ENCODE results near the gene ZBTB5.
"Not testable (repeated sequence)": the region's sequence is repeated elsewhere in the genome, so short reads cannot be mapped to it uniquely, and the experiment has no call there.

The ZBTB5 gene

DNA sequence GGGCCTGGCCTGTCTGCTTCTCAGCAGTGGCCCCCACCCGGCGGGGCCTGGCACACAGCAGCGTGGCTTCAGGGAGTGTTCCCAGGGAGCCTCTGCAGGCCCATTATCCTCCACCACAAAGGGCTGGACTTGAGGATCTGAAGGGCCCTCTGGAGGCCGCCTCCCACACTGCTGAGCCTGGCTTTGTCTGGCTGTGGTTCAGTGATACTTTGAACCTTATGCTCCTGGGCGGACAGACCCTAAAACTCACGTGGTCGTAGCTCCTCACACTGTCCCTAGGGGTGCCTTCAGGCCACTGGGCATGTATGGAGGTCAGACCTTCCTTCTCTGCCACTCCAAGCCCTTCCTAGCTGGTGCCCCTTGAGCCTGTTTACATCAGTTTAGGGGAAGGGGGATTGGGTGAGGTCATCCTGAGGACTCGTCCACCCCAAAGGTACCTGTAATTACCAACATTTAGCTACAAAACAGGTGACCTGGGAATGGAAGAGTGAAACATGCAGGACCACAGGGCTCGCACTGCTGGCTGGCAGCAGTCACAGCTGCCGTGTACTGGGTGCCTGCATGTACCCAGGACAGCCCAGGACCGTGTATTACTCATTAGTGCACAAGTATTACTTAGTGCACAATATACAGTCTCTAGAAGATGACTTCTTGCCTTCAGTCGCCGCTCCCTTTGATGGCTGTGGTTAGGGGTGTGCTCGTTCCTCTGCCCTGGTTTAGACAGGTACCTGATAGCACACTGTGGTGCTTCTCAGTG lies 34.2 kb downstream of the ZBTB5 start:
- no peak for TF ChIP-seq CTCF (IDR thresholded peaks at IDR 0.05; ENCODE audit: low read depth, low read length, missing control alignments)
- no peak for DNase-seq (ENCODE audit: extremely low read depth, low read depth)
- H3K4me3 ChIP-seq (replicated peaks; ENCODE audit: low read depth, low read length) = no peak overlapping the region

GRCh38 chr9:37429441-37430285 lies 35.6 kb downstream of the ZBTB5 start:
- DNase-seq (ENCODE audit: extremely low read depth, low read depth) = no peak
- no peak overlapping the region for H3K4me3 ChIP-seq (replicated peaks; ENCODE audit: low read depth, low read length)
- TF ChIP-seq CTCF (IDR thresholded peaks at IDR 0.05; ENCODE audit: low read depth, low read length, missing control alignments) = no peak

DNA sequence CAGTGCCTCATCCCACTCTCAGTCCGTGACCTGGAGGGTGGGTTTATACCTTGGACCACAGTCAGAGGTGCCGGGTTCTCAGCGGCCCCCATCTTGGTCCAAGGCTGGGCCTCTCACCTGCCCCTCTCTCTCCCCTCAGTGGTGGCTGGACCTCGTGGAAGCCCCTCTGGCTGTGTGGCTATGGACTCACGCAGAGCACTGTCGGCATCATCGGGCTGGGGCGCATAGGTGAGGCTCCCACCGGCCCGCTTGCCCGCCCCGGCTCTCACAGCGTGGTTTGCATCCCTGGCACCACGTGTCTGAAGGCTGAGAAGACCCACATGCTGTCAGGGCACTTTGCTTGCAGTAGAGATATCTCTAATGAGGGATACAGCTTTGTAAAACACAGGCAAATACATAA lies 36.9 kb downstream of the ZBTB5 start:
- no peak overlapping the region for H3K4me3 ChIP-seq (replicated peaks; ENCODE audit: low read depth, low read length)
- no peak for DNase-seq (ENCODE audit: extremely low read depth, low read depth)
- no peak for TF ChIP-seq CTCF (IDR thresholded peaks at IDR 0.05; ENCODE audit: low read depth, low read length, missing control alignments)

DNA sequence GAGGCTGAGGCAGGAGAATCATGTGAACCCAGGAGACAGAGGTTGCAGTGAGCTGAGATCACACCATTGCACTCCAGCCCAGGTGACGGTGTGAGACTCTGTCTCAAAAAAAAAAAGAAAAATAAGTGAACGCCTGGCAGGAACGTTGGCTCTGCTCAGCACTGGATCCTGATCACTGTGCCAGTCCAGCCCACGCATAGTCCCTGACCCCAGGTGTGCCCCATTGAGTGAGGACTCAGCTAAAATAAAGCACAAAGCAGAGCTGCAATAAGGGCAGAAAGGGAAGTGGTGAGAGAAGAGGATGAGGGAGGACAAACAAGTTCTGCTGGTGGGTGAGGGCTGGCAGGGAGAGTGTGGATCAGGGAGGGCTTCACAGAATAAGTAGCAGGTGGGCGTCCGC lies 38.4 kb downstream of the ZBTB5 start:
- no peak for TF ChIP-seq CTCF (IDR thresholded peaks at IDR 0.05; ENCODE audit: low read depth, low read length, missing control alignments)
- no peak overlapping the region for H3K4me3 ChIP-seq (replicated peaks; ENCODE audit: low read depth, low read length)
- DNase-seq (ENCODE audit: extremely low read depth, low read depth) = no peak

DNA sequence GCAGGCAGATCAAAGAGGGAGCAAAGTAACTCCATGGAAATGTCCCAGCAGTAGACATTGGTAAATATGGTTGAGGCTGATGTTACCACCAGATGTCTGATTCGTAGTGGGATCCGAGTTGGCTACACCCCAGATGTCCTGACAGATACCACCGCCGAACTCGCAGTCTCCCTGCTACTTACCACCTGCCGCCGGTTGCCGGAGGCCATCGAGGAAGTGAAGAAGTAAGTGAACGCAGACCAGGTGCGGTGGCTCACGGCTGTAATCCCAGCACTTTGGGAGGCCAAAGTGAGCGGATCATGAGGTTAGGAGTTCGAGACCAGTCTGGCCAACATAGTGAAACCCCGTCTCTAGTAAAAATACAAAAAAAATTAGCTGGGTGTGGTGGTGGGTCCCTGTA lies 38.8 kb downstream of the ZBTB5 start:
- DNase-seq (ENCODE audit: extremely low read depth, low read depth); H3K4me3 ChIP-seq (replicated peaks; ENCODE audit: low read depth, low read length): not testable (repeated sequence)

GRCh38 chr9:37425298-37425752 lies 39.9 kb downstream of the ZBTB5 start:
- no peak for DNase-seq (ENCODE audit: extremely low read depth, low read depth)
- TF ChIP-seq CTCF (IDR thresholded peaks at IDR 0.05; ENCODE audit: low read depth, low read length, missing control alignments) = no peak
- peak overlapping the region; percentile 83; the same call in 1 of the 2 replicates for H3K4me3 ChIP-seq (replicated peaks; ENCODE audit: low read depth, low read length)

DNA sequence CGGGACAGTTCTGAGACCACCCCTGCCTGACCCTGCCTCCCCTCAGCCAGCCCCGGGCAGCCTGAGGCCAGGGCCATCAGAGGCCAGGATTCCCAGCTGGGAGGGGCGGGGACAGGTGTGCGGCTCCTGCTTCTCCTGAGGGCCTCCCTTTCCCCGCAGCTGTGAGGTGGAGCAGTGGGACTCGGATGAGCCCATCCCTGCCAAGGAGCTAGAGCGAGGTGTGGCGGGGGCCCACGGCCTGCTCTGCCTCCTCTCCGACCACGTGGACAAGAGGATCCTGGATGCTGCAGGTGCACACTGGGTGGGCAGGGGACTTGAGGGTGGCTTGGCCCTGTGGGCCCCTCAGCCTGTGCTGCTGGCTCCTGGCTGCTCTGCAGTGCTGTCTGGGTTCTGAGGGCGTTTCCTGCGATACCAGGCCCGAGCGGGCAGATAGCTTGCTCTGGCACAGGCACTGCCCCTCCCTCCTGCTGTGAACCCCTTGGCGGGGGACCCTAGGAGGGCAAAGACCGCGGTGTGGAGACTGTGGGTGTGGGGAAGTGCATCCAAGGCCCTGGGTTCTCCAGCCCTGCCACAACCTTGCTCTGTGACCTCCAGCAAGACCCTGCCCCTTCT lies 40.5 kb downstream of the ZBTB5 start:
- no peak for TF ChIP-seq CTCF (IDR thresholded peaks at IDR 0.05; ENCODE audit: low read depth, low read length, missing control alignments)
- no peak for DNase-seq (ENCODE audit: extremely low read depth, low read depth)
- H3K4me3 ChIP-seq (replicated peaks; ENCODE audit: low read depth, low read length) = peak overlapping the region; percentile 83
